Stimulated activated CD4-positive, alpha-beta T cell treated with anti-CD3 and anti-CD28 coated beads, TNF-alpha, amount 100 ng/mL, for 48 hours (primary cell): ENCODE measurements around the gene EEF1AKMT4.
A peak's percentile ranks its signal among the peaks of the same experiment; 100 is the strongest.

ENCODE experiments used
- DNase-seq, 3 donors: peaks; one replicate each; pipeline ENCODE4 v3.0.0-alpha.2; 2020; ENCODE audit warnings: low read depth in 3 of 3

EEF1AKMT4 gene

DNA sequence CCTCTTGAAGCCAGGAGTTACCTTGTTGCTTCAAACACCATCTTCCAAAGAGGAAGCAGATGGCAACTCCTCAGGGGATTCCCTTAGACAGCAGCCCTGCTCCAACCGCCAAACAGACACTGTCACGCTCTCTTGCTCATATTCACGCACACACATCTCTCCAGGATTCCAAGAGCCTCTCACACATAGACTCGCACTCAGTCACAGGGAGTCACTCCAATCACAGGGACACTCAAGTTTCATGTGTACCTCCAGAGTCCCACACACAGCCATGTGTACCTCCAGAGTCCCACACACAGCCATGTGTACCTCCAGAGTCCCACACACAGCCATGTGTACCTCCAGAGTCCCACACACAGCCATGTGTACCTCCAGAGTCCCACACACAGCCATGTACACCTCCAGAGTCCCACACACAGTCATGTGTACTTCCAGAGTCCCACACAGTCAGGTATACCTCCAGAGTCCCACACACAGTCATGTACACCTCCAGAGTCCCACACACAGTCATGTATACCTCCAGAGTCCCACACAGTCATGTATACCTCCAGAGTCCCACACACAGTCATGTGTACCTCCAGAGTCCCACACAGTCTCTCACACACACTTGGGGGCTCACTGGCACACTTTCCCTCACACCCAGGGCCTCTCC lies 14.0 kb upstream of the EEF1AKMT4 start:
- DNase-seq: no peak

DNA sequence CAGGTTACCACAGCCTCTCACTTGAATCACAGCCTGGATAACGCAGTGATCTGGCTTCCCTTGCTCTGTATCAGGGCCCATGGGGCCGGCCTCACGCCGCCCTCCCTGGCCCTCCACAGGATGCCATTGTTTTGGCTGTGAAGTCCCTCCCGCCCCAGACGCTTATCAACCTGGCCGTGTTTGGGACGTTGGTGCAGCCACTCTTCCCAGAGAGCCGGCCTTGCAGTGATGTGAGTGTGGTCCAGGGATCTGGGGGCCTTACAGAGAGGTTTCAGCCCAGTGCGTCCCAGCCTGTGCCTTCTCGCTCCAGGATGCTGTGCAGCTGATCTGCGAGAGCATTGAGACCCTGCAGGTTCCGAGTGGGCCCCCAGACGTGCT lies 13.4 kb upstream of the EEF1AKMT4 start:
- DNase-seq: no peak

DNA sequence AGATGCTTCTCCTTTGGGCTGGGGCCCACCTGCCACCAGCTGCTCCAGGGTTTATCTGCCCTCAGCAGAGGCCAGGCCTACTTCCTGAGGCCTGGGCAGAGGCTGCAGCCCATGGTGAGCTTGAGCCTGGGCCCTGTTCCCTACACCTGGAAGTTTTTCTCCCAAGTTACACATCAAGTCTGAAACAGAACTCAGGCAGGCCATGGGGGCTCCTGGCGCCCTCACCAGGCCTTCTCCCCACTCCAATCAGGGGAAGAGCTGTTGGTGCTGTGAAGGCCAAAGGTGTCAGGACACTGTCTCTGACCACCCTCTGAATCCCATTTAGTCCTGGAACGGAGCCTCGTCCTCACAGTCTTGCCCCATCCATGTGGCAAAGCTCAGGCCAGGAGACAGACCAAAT lies 12.8 kb upstream of the EEF1AKMT4 start:
- DNase-seq: no peak

DNA sequence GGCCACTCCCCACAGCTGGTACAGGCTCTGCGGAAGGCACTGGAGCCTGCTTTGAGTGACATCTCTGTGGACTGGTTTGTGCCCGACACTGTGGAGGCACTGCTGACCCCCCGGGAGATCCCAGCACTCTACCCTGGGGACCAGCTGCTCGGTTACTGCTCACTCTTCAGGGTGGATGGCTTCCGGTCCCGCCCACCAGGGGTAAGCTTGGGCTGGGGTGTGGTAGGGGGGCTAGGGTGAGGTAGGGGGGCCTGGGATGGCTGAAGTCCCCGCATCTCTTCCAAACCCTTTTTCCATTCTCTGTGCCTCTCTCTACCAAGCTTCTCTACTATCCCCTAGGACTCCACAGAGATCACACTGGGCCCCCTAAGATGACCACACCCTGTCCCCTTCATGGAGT lies 12.3 kb upstream of the EEF1AKMT4 start:
- no peak for DNase-seq

DNA sequence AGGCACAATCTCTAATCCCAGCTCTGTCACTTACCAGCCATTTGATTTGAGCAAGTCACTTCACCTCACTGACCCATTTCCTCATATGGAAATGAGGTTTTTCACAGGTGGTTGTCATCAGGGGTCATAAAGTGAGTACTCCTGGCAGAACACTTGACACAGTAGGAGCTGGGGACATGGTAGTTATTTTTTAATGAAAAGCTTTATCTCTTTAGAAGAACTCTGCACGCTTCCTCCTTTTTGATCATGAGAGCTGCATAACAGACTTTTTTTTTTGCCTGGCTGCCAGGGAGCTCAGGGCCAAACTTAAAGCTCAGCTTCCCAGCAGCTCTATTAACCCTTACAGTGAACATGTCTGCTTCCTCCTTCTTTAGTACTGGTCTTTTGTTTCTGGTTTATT lies 11.7 kb upstream of the EEF1AKMT4 start:
- DNase-seq: no peak

DNA sequence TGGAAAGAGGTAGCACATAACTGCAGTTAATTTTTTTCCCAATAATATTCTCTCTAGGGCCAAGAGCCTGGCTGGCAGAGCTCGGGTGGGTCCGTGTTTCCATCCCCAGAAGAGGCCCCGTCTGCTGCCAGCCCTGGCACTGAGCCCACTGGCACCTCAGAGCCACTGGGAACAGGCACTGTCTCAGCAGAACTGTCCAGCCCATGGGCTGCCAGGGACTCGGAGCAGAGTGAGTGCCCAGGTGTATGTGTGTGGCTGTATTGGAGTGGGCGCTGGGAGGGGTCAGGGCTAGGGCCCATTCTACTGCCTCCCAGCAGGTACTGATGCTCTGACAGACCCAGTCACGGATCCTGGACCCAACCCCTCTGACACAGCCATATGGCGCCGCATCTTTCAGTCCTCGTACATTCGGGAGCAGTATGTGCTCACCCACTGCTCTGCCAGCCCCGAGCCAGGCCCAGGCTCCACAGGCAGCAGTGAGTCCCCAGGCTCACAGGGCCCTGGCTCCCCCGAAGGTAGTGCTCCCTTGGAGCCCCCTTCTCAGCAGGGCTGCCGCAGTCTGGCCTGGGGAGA lies 11.1 kb upstream of the EEF1AKMT4 start:
- no peak for DNase-seq

DNA sequence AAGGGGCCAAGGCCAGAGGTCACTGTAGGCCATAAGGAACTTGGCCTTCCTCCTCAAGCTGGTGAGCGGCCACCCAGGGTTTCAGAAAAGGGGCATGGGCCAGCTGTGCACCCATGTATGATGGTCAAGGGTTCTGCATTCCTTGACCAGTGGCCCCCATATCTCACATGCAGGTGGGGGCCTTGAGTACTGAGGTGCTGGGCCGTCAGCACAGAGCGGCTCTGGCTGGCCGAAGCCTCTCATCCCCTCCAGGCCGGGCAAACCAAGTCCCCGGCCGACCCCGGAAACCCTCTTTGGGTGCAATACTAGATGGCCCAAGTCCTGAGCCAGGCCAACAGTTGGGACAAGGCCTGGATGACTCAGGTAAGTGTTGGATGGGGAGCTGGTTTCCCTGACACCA lies 10.3 kb upstream of the EEF1AKMT4 start:
- no peak for DNase-seq

DNA sequence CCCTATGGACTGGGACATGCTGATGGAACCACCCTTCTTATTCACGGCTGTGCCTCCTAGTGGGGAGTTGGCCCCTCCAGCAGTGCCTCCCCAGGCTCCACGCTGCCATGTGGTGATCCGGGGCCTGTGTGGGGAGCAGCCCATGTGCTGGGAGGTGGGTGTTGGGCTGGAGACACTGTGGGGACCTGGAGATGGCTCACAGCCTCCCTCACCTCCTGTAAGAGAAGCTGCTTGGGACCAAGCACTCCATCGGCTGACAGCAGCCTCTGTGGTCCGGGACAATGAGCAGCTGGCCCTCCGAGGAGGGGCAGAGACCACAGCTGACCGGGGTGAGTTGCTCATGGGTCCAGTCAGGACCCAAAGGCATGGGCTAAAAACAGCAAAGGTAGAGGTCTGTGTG lies 9.8 kb upstream of the EEF1AKMT4 start:
- DNase-seq: no peak

DNA sequence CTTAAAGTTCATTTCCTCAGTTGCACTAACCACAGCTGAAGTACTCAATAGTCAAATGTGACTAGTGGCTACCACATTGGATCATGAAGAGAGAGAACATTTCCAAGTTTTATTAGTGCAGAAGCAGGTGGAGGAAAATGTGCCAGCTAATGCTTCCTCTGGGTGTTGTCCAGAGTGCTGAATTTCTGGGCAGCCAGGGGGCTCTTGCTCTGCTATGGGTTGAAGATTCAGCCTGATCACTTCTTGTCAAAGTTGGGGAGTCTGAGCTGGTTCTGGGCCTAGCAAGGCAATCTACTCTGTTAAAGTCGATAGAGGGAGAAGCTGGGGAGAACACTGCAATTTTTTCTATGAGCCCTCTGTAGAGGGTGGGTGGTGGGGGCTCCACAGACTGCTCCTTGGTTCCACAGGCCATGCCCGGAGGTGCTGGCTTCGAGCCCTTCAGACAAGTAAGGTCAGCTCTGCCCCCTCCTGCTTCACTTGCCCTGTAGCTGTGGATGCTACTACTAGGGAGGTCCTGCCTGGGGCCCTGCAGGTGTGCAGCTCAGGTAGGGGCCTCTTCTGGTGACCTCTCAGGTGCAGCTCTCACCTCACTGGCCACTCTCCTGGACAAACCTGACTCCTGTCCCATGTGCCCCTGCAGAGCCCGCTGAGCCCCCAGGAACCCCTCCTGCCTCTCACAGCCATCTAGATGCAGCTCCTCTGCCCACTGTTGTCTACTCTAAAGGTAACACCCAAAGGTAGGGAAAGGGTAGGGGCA lies 8.9 kb upstream of the EEF1AKMT4 start:
- DNase-seq: no peak

DNA sequence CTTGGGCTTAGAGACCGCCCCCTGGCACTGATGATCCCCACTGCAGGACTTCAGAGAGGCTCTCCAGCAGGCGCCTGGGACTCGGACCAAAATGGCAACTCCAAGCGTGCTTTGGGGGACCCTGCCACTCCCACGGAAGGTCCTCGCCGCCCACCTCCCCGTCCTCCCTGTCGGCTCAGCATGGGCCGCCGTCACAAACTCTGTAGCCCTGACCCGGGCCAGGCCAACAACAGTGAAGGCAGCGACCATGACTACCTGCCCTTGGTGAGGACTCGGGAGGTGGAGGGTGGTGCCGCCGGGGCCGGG lies 8.4 kb upstream of the EEF1AKMT4 start:
- no peak for DNase-seq

DNA sequence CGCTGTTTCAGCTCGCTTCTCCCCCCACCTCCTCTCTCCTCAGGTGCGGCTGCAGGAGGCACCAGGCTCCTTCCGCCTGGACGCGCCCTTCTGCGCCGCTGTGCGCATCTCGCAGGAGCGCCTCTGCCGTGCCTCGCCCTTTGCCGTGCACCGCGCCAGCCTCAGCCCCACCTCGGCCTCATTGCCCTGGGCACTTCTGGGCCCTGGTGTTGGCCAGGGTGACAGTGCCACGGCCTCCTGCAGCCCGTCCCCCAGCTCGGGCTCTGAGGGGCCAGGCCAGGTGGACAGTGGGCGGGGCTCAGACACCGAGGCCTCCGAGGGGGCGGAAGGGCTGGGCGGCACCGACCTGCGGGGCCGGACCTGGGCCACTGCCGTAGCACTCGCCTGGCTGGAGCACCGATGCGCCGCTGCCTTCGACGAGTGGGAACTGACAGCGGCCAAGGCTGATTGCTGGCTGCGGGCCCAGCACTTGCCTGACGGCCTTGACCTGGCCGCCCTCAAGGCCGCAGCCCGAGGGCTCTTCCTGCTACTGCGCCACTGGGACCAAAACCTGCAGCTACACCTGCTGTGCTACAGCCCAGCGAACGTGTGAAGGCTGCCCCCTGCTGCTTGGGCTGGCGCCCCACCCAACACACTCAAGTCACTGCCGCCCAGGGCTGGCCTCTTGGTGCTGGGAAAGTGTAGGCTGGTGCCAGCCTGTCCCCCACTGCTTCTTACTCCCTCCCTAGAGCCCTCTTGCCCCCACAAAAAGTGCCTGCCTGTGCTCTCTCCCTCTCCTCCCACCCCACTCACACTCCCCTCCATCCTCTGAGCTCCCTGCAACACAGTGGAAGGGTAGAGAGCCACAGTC lies 7.8 kb upstream of the EEF1AKMT4 start:
- no peak for DNase-seq

DNA sequence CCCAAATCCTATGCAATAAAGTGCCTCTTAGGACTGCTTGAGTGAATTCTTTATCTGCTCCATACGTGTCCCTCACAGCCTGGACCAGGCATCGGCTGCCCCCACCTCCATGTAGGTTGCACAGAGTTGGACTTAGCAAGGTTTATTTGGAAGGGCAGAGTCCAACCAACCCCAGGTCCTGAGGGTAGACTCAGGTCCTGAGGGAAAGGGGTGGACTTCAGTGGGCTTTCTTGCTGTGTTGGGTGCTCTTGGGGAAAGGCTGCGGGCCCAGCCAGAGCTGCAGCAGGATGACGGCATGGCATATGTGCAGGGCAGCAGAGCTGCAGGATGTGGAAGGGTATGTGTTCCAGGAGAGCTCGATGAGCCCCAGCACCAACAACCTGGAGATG lies 7.2 kb upstream of the EEF1AKMT4 start:
- no peak for DNase-seq

DNA sequence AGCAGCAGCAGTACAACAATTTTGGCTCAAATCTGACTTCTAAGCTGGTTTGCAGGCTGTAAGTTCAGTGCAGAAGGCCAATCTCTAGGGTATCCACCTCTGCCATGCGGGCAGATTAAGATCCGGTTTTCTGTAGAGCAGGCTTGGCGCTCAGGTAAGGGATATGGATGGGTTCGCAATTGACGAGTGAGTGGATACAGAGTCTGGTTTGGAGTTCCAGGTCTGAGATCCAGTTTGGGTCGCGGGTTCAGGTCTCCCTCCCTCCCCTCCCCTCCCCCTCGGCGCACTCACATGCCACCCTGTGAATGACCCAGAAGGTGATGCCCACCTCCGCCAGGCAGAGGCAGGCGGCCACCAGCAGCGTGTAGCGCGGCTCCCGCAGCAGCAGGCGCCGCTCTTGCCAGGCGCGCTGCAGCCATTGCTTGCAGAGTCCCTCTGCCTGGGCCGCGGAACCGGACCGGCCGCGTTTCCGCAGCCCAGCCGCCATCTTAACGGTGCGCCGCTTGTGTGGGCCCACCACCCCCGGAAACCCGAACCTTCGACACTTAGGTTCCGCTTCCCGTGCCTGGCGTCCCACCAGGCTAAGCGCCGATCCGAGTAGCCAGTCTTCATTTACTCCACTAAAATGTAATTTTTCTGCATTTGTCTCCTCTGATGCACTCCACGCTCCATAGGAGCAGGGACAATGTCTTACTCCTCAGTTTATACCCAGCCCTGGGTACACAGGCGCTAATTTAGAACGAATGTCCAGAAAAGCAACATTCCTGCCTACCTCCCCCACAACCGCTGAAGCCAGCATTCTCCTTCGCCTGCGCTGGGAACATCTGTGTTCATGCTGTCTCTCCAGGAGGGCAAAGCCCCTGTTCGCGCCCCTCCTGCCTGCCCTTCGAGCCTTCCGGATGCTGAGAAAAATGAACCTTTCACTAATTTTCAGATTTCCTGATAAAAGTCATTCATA lies 739 bp upstream of the EEF1AKMT4 start, which contains the start of gene ALG3:
TSS of gene ALG3 (minus strand) at position 509 of the 958 bp plus-strand sequence. CDS start at position 487, 22 bp downstream.
- DNase-seq: peak; percentile 77 to 85 (median 79)

DNA sequence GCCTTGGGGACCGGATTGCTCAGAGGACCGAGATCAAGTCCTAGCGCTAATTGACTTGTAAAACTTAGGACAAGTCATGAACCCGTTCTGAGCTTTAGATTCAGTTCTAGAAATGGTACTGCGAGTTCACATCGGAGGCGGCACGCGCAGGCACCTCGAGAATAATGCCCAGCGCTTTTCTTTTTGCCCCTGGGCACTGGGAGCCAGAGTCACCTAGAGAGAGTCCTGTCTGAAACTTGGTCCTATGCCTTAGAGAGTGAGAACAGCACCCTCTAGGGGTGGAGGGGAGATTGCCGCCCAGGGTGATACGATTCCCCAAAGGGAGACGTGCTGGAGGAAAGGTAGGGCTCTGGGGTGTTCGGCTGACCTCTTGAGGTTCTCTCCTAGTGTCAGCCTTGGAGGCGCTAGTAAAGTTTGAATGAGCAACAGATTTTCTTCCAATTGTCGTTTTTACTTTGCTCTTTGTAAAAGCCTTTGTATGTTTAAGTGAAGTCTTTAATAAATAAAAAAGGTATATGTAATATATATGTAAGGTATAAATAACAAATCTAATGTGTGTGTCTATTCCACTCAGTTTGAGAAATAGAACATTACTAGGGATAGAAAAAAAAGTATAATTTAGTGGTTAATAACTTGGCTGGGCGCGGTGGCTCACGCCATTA lies 826 bp downstream of the EEF1AKMT4 start:
- DNase-seq: peak; percentile 81 to 87 (median 87)

DNA sequence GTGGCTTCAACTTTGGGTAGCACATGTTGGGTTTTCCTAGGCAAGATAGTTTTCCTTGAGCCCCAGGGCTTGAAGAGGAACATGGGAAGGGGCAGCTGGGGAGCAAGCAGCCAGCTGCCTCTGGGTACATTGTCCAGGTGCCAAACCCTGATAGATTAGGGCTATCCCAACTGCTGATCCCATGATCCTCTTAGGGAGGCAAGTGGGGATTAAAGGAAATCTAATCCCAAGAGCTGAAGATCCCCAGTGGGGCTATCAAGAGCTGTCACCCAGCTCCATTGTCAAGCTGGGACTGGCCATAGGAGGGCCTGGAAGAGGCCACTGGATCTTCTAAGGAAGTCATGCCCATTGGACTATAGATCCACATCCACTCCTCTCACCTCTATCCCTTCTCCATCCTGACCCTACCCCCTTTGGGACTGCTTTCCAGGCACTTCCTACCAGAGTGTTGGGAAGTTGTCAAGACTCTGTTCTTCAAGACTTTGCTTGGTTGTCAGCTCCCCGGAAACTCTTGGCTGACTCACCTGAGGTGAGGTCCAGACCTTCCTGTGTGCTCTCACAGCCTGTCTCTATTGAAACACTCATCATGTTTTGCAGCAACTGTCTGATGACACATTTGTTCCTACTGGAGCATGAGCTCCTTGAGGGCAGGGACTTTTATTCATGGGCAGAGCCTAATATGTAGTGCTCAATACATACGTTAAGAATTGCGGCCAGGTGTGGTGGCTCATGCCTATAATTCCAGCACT lies 6.0 kb downstream of the EEF1AKMT4 start:
- DNase-seq: no peak

DNA sequence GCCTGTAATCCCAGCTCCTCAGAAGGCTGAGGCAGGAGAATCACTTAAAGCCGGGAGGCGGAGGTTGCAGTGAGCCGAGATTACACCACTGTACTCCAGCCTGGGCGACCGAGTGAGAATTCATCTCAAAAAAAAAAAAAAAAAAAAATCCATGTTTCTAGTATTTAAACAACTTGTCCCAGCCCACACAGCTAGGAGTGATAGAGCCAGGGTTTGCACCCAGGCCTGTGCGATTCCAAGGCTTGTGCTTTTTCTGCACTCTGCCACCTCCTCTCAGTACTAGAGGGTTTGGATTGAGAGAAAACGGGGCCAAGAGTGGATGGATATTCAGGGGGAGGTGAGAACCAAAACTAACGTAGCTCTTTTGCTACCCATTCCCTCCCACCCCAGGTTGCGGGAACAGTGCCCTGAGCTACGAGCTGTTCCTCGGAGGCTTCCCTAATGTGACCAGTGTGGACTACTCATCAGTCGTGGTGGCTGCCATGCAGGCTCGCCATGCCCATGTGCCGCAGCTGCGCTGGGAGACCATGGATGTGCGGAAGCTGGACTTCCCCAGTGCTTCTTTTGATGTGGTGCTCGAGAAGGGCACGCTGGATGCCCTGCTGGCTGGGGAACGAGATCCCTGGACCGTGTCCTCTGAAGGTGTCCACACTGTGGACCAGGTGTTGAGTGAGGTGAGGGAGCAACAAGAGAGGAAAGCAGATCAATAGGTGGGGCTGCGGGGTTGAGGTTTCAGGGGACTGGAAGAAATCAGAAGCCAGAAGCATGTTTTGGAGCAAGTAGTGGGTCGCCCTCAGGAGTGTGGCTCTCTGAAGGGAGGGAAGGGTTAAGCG lies 7.8 kb downstream of the EEF1AKMT4 start:
- DNase-seq: no peak

DNA sequence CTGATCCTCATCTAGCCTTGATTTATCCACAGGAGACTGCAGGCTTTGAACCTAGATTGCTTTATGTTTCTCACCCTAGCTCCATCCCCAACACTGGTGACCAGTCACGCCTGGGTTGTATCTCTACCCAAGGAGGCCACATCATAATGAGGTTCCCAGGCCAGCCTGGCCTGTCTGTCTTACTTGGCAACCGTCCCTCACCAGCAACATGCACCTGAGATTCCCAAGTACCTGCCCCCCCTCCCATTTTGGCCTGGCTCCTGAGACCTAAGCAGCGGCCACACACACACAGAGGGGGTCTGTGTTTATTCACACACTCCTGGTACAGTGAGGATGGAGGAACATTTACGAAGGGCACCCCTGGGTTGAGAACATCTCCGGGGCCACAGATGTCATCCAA lies 9.5 kb downstream of the EEF1AKMT4 start:
- DNase-seq: no peak

DNA sequence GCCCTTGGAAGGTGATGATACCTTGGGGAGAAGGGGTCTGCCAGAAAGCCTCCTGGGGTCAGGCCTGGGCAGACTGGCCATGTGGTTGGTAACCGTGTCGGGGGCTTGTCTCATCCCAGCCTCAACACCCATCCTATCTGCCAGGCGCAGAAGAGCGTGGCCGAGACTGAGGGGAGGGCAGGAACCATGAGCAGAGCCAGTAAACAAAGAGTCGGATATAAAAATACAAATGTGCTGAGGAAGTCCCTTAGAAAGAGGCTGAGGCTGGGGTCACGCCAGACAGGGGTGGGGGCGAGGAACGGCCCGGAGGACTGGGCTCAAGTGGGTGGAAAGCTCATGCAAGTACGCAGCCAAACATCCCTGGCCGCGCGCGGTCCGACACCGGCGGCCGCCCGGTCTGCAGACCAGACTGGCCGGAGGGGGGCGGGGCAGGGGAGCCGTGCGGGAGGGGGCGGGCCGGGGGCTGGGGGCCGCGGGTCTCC lies 10.0 kb downstream of the EEF1AKMT4 start:
- DNase-seq: no peak
